ENCODE results near the gene CD160. TPM values are rescaled to one million over a fixed set of nuclear protein-coding genes. Genes with fewer than 3 reads are reported as not detected.
"Not testable (repeated sequence)": the region's sequence is repeated elsewhere in the genome, so short reads cannot be mapped to it uniquely, and the experiment has no call there.

Gene CD160
- total and polyA plus RNA-seq, 3 donors from 2014 or later: 0.31 to 0.45 TPM; not detected in 1

DNA sequence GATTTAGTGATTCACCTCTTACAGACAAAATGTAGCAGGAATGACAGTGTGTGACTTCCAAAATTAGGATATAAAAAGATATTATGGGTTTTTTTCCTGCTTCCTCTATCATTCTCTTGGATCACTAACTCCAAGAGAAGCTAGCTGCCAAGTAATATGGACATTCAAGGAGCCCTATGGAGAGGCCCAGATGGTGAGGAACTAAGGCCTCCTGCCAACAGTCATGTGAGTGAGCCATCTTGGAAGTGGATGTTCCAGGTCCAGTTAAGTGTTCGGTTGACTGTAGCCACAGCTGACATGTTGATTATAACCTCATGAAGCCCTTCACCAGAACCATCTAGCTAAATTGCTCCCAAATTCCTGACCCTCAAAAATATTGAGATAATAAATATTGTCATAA is 38.8 kb downstream of the CD160 start:
- H3K27me3 ChIP-seq: no peaks in the 10 kb centered on the region
- H3K4me3 ChIP-seq: no peak overlapping the region
- no peaks in the 10 kb centered on the region for H3K36me3 ChIP-seq (ENCODE audit: low read depth, missing control alignments)
- no peak overlapping the region for H3K27ac ChIP-seq
- intact Hi-C loops (cut with DNase I; ENCODE audit: low total_unique reads): no loop called here
- WGBS, 2 donors: 73 to 89% methylated on average over 1 of the region's 1 CpG
- no peaks in the 10 kb centered on the region for H3K4me1 ChIP-seq
- TF ChIP-seq POLR2A (IDR thresholded peaks at IDR 0.05): no peak
- TF ChIP-seq, protein P1, sequence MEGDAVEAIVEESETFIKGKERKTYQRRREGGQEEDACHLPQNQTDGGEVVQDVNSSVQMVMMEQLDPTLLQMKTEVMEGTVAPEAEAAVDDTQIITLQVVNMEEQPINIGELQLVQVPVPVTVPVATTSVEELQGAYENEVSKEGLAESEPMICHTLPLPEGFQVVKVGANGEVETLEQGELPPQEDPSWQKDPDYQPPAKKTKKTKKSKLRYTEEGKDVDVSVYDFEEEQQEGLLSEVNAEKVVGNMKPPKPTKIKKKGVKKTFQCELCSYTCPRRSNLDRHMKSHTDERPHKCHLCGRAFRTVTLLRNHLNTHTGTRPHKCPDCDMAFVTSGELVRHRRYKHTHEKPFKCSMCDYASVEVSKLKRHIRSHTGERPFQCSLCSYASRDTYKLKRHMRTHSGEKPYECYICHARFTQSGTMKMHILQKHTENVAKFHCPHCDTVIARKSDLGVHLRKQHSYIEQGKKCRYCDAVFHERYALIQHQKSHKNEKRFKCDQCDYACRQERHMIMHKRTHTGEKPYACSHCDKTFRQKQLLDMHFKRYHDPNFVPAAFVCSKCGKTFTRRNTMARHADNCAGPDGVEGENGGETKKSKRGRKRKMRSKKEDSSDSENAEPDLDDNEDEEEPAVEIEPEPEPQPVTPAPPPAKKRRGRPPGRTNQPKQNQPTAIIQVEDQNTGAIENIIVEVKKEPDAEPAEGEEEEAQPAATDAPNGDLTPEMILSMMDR (IDR thresholded peaks at IDR 0.05): no peak
- no peaks in the 10 kb centered on the region for H3K9me3 ChIP-seq
- DNase-seq: no peak

DNA sequence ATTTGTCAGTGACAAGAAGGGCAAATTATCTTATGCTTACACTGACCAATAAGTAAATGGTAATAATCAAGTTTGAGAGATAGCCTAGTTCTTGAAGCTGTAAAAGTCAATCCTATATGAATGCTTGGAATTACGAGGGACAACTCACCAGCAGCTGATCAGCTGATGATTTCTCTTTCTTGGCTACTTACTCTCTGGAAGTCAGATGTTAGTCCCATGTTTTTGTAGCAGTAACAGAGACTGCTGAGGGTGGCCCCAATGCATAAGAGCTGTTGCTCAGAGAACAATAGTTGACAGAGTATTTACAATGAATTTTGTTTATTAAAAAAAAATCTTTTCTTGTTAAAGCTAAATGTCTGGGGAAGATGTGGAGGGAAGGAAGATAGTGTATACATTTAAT is 39.3 kb downstream of the CD160 start:
- Histone ChIP-seq H3K27me3 (no peaks in the 10 kb centered on the region), H3K36me3 (ENCODE audit: low read depth, missing control alignments) (no peaks in the 10 kb centered on the region), H3K4me1 (no peaks in the 10 kb centered on the region), H3K27ac (no peak overlapping the region), H3K9me3 (no peaks in the 10 kb centered on the region), H3K4me3 (no peak overlapping the region)
- TF ChIP-seq POLR2A (IDR thresholded peaks at IDR 0.05): no peak
- TF ChIP-seq, protein P1 (IDR thresholded peaks at IDR 0.05): no peak
- 89 to 97% methylated on average over 1 of the region's 1 CpG for WGBS, 2 donors
- DNase-seq: no peak
- intact Hi-C loops (cut with DNase I; ENCODE audit: low total_unique reads): no loop called here

DNA sequence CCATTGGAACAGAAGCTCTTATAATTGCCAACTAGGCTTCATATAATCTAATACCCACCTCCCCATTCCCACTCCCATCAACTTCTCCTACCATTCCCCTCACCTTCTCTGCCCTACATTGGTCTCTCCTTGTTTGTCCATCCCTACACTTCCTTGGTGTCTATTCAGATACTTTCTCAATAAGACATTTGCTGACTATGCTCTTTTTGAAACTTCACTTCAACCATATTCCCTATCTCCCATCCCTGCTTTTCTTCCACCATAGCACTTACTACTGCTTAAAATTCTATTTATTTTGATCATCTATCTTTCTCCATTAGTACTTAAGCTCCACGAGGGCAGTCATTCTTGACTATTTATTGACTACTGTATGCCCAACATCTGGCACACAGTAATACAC is 40.4 kb downstream of the CD160 start:
- DNase-seq: no peak
- Histone ChIP-seq H3K36me3 (ENCODE audit: low read depth, missing control alignments) (no peaks in the 10 kb centered on the region), H3K27ac (no peak overlapping the region), H3K4me1 (no peaks in the 10 kb centered on the region), H3K9me3 (no peaks in the 10 kb centered on the region), H3K27me3 (no peaks in the 10 kb centered on the region), H3K4me3 (no peak overlapping the region)
- TF ChIP-seq POLR2A (IDR thresholded peaks at IDR 0.05): no peak
- TF ChIP-seq, protein P1 (IDR thresholded peaks at IDR 0.05): no peak
- intact Hi-C loops (cut with DNase I; ENCODE audit: low total_unique reads): no loop called here
- 97 to 100% methylated on average over 1 of the region's 1 CpG for WGBS, 2 donors

DNA sequence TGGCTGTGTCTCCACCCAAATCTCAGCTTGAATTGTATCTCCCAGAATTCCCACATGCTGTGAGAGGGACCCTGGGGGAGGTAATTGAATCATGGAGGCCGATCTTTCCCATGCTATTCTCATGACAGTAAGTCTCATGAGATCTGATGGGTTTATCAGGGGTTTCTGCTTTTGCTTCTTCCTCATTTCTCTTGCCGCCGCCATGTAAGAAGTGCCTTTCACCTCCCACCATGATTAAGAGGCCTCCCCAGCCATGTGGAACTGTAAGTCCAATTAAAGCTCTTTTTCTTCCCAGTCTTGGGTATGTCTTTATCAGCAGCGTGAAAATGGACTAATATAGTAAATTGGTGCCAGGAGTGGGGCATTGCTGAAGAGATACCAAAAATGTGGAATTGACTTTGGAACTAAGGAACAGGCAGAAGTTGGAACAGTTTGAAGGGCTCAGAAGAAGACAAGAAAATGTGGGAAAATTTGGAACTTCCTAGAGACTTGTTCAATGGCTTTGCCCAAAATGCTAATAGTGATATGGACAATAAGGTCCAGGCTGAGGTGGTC is 41.2 kb downstream of the CD160 start:
- H3K36me3 ChIP-seq (ENCODE audit: low read depth, missing control alignments); H3K27me3 ChIP-seq; DNase-seq; H3K4me1 ChIP-seq; intact Hi-C loops (cut with DNase I; ENCODE audit: low total_unique reads); H3K4me3 ChIP-seq; H3K27ac ChIP-seq; H3K9me3 ChIP-seq: not testable (repeated sequence)
- 95% methylated on average over 4 of the region's 4 CpGs for WGBS, 2 donors

DNA sequence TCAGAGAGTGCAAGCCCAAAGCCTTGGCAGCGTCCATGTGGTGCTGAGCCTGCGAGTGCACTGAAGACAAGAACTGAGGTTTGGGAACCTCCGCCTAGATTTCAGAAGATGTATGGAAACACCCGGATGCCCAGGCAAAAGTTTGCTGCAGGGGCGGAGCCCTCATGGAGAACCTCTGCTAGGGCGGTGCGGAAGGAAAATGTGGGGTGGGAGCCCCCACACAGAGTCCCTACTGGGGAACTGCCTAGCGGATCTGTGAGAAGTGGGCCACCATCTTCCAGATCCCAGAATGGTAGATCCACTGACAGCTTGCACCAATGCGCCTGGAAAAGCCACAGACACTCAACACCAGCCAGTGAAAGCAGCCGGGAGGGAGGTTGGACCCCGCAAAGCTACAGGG is 42.2 kb downstream of the CD160 start:
- H3K36me3 ChIP-seq (ENCODE audit: low read depth, missing control alignments); DNase-seq; H3K27me3 ChIP-seq; H3K4me1 ChIP-seq; H3K9me3 ChIP-seq; H3K27ac ChIP-seq; H3K4me3 ChIP-seq; intact Hi-C loops (cut with DNase I; ENCODE audit: low total_unique reads): not testable (repeated sequence)
- 96 to 99% methylated on average over 10 to 11 of the region's 11 CpGs for WGBS, 2 donors

DNA sequence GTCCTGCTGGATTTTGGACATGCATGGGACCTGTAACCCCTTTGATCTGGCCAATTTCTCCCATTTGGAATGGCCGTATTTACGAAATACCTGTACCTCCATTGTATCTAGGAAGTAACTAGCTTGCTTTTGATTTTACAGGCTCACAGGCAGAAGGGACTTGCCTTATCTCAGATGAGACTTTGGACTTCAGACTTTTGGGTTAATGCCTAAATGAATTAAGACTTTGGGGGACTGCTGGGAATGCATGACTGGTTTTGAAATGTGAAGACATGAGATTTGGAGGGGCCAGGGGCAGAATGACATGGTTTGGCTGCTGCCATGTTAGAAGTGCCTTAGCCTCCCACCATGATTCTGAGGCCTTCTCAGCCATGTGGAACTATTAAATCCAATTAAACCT is 42.7 kb downstream of the CD160 start:
- H3K27ac ChIP-seq; H3K4me3 ChIP-seq; H3K9me3 ChIP-seq; DNase-seq; intact Hi-C loops (cut with DNase I; ENCODE audit: low total_unique reads); H3K4me1 ChIP-seq; H3K27me3 ChIP-seq; H3K36me3 ChIP-seq (ENCODE audit: low read depth, missing control alignments): not testable (repeated sequence)
- WGBS, 2 donors: 98 to 100% methylated on average over 2 of the region's 2 CpGs

DNA sequence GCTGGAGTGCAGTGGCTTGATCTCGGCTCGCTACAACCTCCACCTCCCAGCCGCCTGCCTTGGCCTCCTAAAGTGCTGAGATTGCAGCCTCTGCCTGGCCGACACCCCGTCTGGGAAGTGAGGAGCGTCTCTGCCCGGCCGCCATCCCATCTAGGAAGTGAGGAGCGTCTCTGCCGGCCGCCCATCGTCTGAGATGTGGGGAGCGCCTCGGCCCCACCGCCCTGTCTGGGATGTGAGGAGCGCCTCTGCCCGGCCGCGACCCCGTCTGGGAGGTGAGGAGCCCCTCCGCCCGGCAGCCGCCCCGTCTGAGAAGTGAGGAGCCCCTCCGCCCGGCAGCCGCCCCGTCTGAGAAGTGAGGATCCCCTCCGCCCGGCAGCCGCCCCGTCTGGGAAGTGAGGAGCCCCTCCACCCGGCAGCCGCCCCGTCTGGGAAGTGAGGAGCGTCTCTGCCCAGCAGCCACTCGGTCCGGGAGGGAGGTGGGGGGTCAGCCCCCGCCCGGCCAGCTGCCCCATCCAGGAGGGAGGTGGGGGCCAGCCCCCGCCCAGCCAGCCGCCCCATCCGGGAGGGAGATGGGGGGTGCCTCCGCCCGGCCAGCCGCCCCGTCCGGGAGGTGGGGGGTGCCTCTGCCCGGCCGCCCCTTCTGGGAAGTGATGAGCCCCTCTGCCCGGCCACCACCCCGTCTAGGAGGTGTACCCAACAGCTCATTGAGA is 45.1 kb downstream of the CD160 start:
- H3K4me1 ChIP-seq; H3K4me3 ChIP-seq; H3K27me3 ChIP-seq; intact Hi-C loops (cut with DNase I; ENCODE audit: low total_unique reads); H3K36me3 ChIP-seq (ENCODE audit: low read depth, missing control alignments); H3K27ac ChIP-seq; H3K9me3 ChIP-seq; DNase-seq: not testable (repeated sequence)
- 68 to 79% methylated on average over 23 to 40 of the region's 52 CpGs for WGBS, 2 donors

DNA sequence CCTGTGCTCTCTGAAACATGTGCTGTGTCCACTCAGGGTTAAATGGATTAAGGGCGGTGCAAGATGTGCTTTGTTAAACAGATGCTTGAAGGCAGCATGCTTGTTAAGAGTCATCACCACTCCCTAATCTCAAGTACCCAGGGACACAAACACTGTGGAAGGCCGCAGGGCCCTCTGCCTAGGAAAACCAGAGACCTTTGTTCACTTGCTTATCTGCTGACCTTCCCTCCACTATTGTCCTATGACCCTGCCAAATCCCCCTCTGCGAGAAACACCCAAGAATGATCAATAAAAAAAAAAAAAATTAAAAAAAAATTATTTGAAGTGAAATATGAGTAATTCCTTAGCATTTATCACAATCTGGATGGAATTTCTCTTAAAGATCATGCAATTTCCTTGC is 45.8 kb downstream of the CD160 start:
- DNase-seq; H3K4me3 ChIP-seq; intact Hi-C loops (cut with DNase I; ENCODE audit: low total_unique reads); H3K27ac ChIP-seq; H3K4me1 ChIP-seq; H3K9me3 ChIP-seq; H3K36me3 ChIP-seq (ENCODE audit: low read depth, missing control alignments); H3K27me3 ChIP-seq: not testable (repeated sequence)
- 44 to 46% methylated on average over 2 of the region's 3 CpGs for WGBS, 2 donors

DNA sequence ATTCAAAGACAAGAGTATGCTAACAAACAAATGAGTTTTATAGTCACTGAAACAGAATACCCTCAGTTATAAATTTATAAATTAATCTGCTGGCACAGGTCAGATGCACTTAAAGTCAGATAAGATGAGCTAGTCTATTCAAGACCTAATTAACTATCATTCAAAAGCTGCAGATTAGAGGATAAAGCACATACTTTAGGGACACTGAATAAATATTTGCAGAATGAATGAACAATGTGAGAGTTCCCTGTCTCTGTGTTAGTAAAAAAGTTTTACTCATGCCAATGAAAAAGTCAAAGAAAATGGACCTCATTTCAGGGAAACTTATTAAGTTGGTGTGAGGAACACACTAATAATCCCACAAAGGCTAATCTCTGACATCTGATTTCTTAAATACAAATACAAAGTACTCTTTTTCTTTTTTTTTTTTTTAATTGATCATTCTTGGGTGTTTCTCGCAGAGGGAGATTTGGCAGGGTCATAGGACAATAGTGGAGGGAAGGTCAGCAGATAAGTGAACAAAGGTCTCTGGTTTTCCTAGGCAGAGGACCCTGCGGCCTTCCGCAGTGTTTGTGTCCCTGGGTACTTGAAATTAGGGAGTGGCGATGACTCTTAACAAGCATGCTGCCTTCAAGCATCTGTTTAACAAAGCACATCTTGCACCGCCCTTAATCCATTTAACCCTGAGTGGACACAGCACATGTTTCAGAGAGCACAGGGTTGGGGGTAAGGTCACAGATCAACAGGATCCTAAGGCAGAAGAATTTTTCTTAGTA is 46.5 kb downstream of the CD160 start:
- H3K27me3 ChIP-seq; H3K4me1 ChIP-seq; H3K36me3 ChIP-seq (ENCODE audit: low read depth, missing control alignments); H3K27ac ChIP-seq; H3K9me3 ChIP-seq; DNase-seq; intact Hi-C loops (cut with DNase I; ENCODE audit: low total_unique reads); H3K4me3 ChIP-seq: not testable (repeated sequence)
- WGBS, 2 donors: 34 to 39% methylated on average over 3 to 5 of the region's 5 CpGs

All from testis (tissue), 3 donors.